ENCODE data around the gene C8B.

The C8B gene

GRCh38 chr1:56970280-56970679 is 4.5 kb upstream of the C8B start:
- DNase-seq, result no peak

- DNase-seq, result no peak
Measured at GRCh38 chr1:56968878-56969495, 3.2 kb upstream of the C8B start.

DNA sequence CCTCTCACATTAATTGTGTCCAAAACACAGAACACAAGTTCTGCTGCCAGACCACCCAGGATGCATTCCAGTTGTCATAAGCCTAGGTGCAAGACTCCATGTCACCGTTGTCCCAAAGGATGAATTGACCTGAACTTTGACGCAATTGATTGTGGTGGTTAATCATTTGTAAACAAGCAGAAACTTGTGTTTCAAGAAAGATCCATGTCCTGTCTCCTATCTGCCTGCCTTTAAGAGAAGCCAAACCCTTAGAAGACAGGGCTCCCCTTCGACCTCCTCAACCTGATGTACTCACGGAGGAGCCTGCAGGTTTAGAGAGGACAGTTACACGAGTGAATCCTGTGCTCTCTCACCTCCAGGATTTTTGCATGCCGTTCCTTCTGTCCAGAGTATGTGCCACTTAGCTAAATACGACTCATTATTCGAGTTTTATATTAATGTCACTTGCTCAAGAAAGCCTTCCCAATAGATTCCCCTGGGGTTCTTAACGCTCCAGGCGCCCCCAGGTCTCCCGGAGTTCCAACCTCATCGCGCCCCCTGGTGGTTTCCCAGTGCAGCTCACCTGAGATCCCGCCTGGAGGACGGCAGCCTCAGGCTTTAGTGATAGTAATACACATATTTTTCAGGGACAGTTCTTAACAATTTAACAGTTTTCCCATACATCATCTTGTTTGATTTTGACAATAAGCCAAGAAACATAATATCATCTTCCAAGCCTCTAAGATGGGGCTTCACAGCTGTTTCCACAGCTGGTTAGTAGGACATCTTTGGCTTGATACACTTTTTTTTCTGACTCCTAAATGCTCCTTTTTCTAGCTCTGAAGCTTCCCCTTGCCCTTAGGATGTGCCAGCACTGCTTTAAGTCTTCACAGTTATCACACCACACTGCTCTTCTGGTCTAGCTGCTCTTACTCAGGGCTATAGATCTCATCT is 2.4 kb upstream of the C8B start:
- DNase-seq, result no peak

DNA sequence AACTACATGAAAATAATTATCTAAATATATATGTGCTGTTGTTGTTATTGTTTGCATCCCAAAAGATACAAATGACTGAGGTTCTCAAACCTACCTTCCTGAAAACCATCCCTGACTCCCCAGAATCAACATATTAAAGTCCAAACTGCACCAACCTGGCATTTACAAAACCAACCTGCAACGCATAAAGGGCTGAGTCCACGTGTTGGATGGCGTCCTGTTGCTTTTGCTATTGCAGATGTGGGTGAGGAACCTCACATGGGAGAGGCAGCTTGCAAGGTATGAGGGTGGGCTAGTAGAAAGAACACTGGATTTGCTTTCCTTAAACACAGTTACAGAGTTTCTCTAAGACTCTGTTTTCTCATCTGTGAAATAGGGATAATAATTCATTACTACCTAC is 1.5 kb upstream of the C8B start:
- DNase-seq, result no peak

DNA sequence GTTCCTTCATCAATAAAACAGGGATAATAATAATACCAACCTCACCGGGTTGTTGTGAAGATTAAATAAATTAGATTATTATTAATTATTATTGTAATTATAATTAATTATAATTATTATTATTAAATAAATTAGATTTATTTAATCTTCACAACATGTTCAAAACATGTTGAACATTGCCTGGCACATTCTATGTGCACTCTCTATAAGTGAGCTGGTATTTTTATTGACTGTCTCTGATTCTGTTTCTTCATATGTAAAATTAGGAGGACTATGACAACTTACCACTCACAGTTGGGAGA is 834 bp upstream of the C8B start:
- no peak for DNase-seq

- DNase-seq, result no peak
Measured at GRCh38 chr1:56965191-56965590, 624 bp downstream of the C8B start.

DNA sequence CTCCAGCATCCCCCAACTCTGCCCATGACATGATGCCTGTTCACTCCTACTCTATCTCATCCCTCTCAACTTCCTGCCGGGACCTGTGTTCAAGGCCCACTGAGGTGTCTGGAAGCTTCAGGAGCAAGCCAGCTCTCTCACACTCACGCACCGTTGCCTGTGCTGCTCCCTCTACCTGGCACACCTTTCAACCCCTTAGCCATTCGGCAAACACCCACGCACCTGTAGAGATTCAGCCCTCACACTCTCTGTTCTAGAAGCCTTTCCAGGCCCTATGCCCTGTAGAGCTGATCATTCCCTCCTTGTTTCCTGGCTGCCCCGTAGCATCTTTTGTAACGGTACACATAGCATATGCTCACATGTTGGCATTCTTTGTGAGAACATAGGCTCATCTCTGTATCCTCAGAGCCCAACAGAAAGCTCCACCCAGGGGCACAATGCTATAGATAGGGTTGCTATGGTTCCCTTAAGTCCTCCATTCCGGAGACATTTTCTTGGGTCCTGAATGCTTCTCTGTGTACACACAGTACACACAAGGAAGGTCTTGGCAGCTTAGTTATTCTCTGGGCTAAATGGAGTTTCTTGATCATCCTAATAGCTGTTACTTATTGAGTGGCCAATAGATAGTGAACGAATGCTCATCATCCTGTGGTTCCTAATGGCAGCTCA is 1.3 kb downstream of the C8B start:
- no peak for DNase-seq

GRCh38 chr1:56963667-56964066 is 2.1 kb downstream of the C8B start:
- DNase-seq, result no peak

- DNase-seq, result no peak
Measured at GRCh38 chr1:56961426-56961825, 4.4 kb downstream of the C8B start.

- no peak for DNase-seq
Measured at GRCh38 chr1:56958526-56958925, 7.3 kb downstream of the C8B start.

- no peak for DNase-seq
Measured at GRCh38 chr1:56957931-56958330, 7.9 kb downstream of the C8B start.

DNA sequence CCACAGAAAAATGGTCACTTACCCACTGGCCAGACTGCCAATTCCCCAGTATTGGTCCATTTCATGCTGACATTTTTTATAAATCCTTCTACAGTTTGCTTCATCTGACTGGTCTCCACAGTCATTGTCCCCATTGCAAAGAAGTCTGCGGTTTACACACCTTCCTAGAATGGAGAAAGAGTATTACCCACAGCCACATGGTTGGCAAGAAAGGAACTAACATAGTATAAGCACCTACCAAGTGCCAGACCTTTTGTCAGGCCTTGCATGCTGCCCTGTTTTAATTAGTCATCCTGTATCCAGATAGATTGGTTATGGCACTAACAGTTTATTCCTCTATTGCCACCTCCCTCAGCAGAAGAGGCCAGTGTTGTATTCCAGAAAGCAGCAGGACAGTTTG is 11.2 kb downstream of the C8B start:
- no peak for DNase-seq

- no peak for DNase-seq
Measured at GRCh38 chr1:56953386-56953785, 12.4 kb downstream of the C8B start.

DNA sequence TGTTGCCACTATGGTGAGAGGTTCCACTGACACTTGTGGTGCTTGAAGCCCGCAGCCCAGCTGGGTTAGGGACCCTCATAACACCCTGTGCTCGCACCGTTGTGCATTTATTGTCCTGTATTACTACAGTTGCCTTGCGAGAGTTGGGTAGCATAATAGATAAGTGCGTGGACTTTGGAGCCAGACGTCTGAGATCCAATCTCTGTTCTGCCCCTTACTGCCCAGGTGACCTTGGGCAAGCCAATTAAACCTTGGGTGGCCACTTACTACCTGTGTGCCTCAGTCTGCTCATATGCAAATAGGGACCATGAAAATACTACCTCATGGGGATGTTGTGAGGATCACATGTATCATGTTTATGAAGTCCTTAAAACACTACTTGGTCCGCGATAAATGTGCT is 13.3 kb downstream of the C8B start:
- DNase-seq, result no peak

DNA sequence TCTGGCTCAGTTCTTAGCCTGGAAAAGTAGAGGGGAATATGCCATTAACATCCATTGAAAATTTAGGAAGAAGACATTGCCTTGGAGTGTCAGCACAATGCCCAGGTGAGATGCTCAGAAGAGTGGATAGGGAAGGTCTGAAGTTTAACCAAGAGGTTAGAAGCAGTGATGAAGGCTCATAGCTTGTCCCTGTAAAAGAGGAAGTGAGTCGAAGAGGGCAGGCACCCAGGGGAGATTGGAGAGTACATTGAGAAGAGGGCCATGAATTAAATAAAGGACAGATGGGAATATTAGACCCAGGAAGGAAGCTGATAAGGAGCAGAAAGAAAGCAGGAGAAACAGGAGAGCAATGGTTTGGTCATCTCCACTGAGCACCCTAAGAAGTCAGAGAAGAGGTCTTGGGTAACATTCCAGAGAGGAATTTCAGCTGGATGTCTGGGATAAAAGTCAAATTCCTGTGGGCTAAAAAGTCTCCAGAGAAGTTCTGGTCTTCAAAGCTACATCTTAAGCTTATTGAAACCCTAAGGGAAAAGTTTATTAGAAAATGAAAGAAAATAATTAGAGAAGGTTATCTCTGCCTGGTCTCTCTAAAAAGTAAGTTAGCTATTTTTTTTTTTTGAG is 17.3 kb downstream of the C8B start:
- no peak for DNase-seq

- DNase-seq, result no peak
Measured at GRCh38 chr1:56940039-56940438, 25.8 kb downstream of the C8B start.

DNA sequence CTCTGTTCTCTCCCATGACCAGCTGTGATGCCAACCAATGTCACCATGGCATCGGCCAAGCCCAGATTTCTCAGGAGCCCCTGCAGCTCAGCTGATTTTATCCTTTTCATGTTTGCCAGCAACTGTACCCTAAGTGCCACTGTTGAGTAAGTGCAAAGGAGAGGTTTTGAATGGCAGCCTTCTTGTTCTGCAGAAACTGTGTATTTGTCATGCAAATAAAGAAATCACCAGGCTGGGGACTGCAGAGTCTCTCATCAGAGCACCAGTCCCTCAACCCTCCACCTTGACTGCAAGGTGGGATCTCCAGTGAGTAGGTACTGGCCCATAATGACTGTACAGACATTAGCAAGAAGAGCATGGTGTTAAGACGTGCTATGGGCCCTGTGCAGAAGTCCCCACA is 26.6 kb downstream of the C8B start:
- DNase-seq, result no peak

DNA sequence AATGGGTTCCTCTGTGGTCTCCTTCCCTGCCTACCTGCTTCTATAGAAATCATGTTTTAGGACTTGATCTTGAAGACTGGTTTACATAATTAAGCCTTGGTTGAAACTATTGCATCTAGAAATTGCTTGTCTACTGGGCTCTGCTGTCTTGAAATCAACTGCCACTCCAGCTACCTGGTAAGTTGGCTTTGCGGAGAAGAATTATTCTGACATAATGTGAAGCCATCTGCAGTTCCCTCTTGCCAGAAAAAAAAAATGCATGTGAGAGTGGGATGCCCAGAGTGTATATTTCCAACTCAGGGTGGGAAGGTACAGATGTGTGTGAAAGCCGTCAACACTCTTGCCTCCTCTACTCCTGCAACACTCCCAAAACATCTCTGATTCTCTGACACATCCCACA is 27.2 kb downstream of the C8B start:
- DNase-seq, result no peak

- no peak for DNase-seq
Measured at GRCh38 chr1:56934430-56935060, 31.3 kb downstream of the C8B start.

GRCh38 chr1:56933606-56934005 is 32.2 kb downstream of the C8B start:
- DNase-seq, result no peak

- DNase-seq, result no peak
Measured at GRCh38 chr1:56933161-56933560, 32.7 kb downstream of the C8B start.

DNA sequence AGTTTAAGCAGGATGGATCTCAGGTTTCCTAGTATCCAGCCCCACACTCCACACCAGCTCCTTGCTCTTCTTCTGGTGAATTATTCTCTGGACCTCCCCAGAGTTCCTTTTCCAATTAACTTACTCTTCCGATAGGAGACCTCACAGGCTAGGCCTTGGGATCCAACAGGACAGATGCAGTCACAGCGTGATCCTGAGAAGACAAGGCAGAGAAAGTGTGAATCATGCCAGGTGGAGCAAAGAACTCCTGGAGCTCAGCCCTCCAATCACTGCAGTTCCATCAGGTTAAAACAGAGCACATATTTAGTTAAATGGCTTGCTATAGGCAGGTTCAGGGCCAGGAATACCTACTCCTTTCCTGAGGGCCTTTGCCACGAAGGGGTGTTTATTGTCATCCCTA is 34.1 kb downstream of the C8B start:
- DNase-seq, result no peak

GRCh38 chr1:56931211-56931610 is 34.6 kb downstream of the C8B start:
- DNase-seq, result no peak
